Coronary artery (tissue), 2 donors: ENCODE data around the gene TMCC3.
A peak's percentile ranks its signal among the peaks of the same experiment; 100 is the strongest.
"Not testable (repeated sequence)": the region's sequence is repeated elsewhere in the genome, so short reads cannot be mapped to it uniquely, and the experiment has no call there.

ENCODE experiments used
- DNase-seq: peaks from one replicate; pipeline ENCODE4 v3.0.0-alpha.2; 2017; ENCODE audit warnings: low spot score
- H3K27ac ChIP-seq, 2 donors: fragments of 200-600 bp; sonication (generic); one replicate each; pipeline ENCODE4 v1.5.1; 2016 to 2019
- H3K4me3 ChIP-seq: fragments of 200-600 bp; sonication (generic); 2 replicates; pipeline ENCODE4 v1.5.1; 2016; ENCODE audit warnings: mild to moderate bottlenecking, moderate library complexity
- CTCF ChIP-seq: fragments of 200-600 bp; sonication (generic); IDR thresholded peaks from one replicate; pipeline ENCODE4 v1.5.1; 2019; ENCODE audit warnings: antibody characterized with exemption

TMCC3 gene

GRCh38 chr12:94650143-94651056 lies at the start of gene TMCC3:
TMCC3 (minus strand) TSS chr12:94650557; CDS start chr12:94650430, 127 bp downstream.
- DNase-seq, result no peak
- peak within 1 kb of the TSS; percentile 54 to 83 for H3K27ac ChIP-seq
- H3K4me3 ChIP-seq, result peak within 1 kb of the TSS; percentile 97
- TF ChIP-seq CTCF, result no peak

DNA sequence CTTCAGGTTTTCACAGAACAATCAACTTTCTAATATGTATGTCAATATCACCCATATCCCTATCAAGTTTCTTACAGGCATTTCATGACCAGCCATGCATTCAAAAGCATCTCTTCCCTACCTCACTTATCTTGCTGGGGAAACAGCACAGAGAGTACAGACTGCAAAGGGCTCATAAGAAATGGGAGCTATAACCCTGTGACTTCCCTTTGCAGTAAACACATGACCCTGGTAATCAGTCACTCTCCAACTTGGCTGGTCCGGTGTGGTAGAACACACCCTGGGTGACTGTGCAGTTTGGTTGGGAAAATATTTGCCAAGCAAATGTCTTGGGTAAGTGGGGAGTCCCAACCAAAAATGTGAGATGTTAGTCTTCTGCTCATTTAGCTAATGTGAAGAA lies 49.4 kb upstream of the TMCC3 start:
- DNase-seq, result no peak

GRCh38 chr12:94698578-94698977 lies 48.2 kb upstream of the TMCC3 start:
- peak overlapping the region in 1 of 2 donors; percentile 41 for H3K27ac ChIP-seq
- H3K4me3 ChIP-seq, result no peak overlapping the region
- TF ChIP-seq CTCF, result no peak
- DNase-seq, result no peak

More for the DNA sequence above, 49.4 kb upstream of the TMCC3 start:
- no peak overlapping the region for H3K4me3 ChIP-seq
- peak overlapping the region in 1 of 2 donors; percentile 41 for H3K27ac ChIP-seq
- TF ChIP-seq CTCF, result no peak

DNA sequence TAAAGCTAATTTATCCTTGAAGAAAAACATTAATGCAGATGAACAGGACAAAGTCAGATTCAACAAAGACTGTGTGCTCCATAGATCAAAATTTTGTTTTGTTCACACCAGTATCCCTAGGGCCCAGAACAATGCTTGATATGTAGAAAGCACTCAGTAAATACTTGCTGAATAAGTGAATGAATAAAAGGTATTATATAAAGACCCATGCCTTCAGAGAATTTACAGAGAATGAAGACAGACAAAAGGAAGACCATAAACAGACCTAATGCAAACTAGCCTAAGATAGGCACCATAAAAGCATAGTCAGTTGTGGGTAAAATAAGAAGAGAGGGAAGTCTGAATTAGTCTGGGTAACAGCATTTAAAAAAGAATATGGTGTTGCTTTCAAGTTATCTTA lies 47.3 kb upstream of the TMCC3 start:
- no peak for DNase-seq
- Histone ChIP-seq H3K4me3 (no peak overlapping the region), H3K27ac (no peak overlapping the region)
- TF ChIP-seq CTCF, result no peak

DNA sequence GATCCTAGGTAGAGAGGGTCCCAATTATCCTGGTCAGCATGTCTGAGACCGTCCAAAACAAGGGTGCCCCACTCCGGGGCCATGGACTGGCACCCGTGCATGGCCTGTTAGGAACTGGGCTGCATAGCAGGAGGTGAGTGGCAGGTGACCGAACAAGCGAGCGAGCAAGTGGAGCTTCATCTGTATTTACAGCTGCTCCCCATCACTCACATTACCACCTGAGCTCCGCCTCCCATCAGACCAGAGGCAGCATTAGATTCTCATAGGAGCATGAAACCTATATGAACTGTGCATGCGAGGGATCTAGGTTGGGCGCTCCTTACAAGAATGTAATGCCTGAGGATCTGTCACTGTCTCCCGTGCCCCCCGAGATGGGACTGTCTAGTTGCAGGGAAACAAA lies 44.4 kb upstream of the TMCC3 start:
- no peak overlapping the region for H3K27ac ChIP-seq
- no peak for TF ChIP-seq CTCF

DNA sequence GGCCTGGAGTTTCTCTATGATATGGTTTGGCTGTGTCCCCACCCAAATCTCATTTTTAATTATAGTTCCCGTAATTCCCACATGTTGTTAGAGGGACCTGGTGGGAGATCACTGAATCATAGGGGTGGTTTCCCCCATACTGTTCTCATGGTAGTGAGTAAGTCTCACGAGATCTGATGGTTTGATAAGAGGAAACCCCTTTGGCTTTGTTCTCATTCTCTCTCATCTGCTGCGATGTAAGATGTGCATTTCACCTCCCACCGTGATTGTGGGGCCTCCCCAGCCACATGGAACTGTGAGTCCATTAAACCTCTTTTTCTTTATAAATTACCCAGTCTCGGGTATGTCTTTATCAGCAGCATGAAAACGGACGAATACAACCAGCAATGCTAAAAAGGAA lies 42.5 kb upstream of the TMCC3 start:
- not testable (repeated sequence) for DNase-seq, H3K4me3 ChIP-seq, H3K27ac ChIP-seq

More for the DNA sequence above, 44.4 kb upstream of the TMCC3 start:
- no peak for DNase-seq
- no peak overlapping the region for H3K4me3 ChIP-seq

DNA sequence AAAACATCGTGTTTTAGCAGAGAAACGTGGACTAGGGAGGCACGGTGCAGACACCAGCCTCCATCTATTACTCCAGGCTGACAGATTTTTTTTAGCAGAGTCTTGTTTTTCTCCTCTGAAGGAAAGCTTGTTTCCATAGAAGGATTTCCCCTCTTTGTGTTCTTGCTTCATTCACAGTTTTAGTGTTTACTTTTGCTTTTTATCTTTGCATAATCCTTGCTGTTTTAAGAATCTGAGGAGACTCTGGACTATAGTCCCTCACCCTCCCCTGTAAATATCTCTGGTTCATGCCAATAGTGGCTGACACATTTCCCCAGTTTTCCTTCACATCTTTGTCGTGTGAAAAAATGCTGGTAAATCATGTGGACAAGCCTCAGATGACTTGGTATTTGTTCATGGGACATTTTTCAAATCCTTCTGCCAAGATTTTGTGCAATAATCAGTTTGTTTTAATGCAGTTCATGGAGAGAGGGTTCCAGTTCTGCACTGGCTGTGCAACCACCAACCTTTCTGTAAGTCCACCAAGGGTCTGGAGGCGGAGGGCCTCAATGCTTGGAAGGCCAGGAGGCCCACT lies 39.9 kb upstream of the TMCC3 start:
- peak overlapping the region; percentile 23 to 33 for H3K27ac ChIP-seq
- H3K4me3 ChIP-seq, result peak overlapping the region; percentile 50
- DNase-seq, result no peak
- TF ChIP-seq CTCF, result no peak
